Spleen (tissue), 11 donors: ENCODE measurements around the gene PACSIN1. TPM values are rescaled to one million over a fixed set of nuclear protein-coding genes. Genes with fewer than 3 reads are reported as not detected.
A peak's percentile ranks its signal among the peaks of the same experiment; 100 is the strongest.

ENCODE experiments used
- DNase-seq: peaks from one replicate; pipeline ENCODE4 v3.0.0-alpha.2; 2020
- H3K27ac ChIP-seq, 8 donors: fragments of 200-600 bp; sonication (generic) in 7 of 8; 1 replicate in 4 of 8; 2 replicates in 4 of 8; pipeline versions ENCODE4 v1.5.0 to v1.8.0; 2016 to 2021; ENCODE audit warnings: inconsistent platforms in 4 of 8, mild to moderate bottlenecking in 4 of 8, moderate library complexity in 1 of 8
- H3K27me3 ChIP-seq, 7 donors: fragments of 200-600 bp; sonication (generic) in 6 of 7; replicated peaks in 1 of 7; 1 replicate in 4 of 7; 2 replicates in 3 of 7; pipeline versions ENCODE4 v1.5.0 to v1.8.0; 2016 to 2021; ENCODE audit warnings: inconsistent platforms in 3 of 7, mild to moderate bottlenecking in 1 of 7
- H3K36me3 ChIP-seq, 6 donors: fragments of 200-600 bp; sonication (generic) in 5 of 6; 1 replicate in 4 of 6; 2 replicates in 2 of 6; pipeline versions ENCODE4 v1.5.0 to v1.8.0; 2016 to 2021; ENCODE audit warnings: inconsistent platforms in 2 of 6
- H3K4me1 ChIP-seq, 6 donors: fragments of 200-600 bp; sonication (generic) in 5 of 6; 1 replicate in 3 of 6; 2 replicates in 3 of 6; pipeline versions ENCODE4 v1.5.0 to v1.8.0; 2016 to 2021; ENCODE audit warnings: inconsistent platforms in 3 of 6
- H3K4me3 ChIP-seq, 8 donors: fragments of 200-600 bp; sonication (generic) in 7 of 8; 1 replicate in 4 of 8; 2 replicates in 4 of 8; pipeline versions ENCODE4 v1.5.0 to v1.8.0; 2016 to 2021; ENCODE audit warnings: inconsistent platforms in 4 of 8, mild to moderate bottlenecking in 4 of 8, moderate library complexity in 2 of 8
- H3K9me3 ChIP-seq, 8 donors: fragments of 200-600 bp; sonication (generic) in 7 of 8; 1 replicate in 4 of 8; 2 replicates in 4 of 8; pipeline versions ENCODE4 v1.5.0 to v1.8.0; 2016 to 2021; ENCODE audit warnings: inconsistent platforms in 4 of 8
- CTCF ChIP-seq, 11 experiments: fragments of 200-600 bp in 7 of 11; fragments of 450-650 bp in 4 of 11; sonication (generic) in 4 of 11; IDR thresholded peaks in 8 of 11; conservative IDR thresholded peaks in 3 of 11; 1 replicate in 7 of 11; 2 replicates in 4 of 11; pipeline versions ENCODE4 v1.4.0 to v1.8.0; 2016 to 2021; ENCODE audit warnings: antibody characterized with exemption in 11 of 11, inconsistent platforms in 4 of 11, mild to moderate bottlenecking in 1 of 11
- POLR2A ChIP-seq, 3 donors: fragments of 450-650 bp; IDR thresholded peaks; one replicate each; pipeline ENCODE4 v1.5.1; 2017; ENCODE audit warnings: antibody characterized with exemption in 3 of 3, mild to moderate bottlenecking in 1 of 3
- POLR2AphosphoS5 ChIP-seq, 3 donors: sonication (generic); formaldehyde crosslinking; IDR thresholded peaks; one replicate each; pipeline ENCODE4 v1.5.1; 2017; ENCODE audit warnings: antibody characterized with exemption in 3 of 3
- WGBS, 5 donors: extraction: QIAGEN DNeasy Blood & Tissue Kit in 3 of 5; methylation state at CpG; one replicate each; pipeline versions ENCODE4 v1.1.5 to v1.1.7; 2013 to 2018; 5-methylcytosine and 5-hydroxymethylcytosine counted together
- intact Hi-C: fragments of 100-400 bp; cut with DNase I; formaldehyde crosslinking; loops from one replicate; pipeline ENCODE4 v1.15.0; 2023; ENCODE audit warnings: low total_unique reads
- polyA plus RNA-seq, 3 donors: library from polyadenylated mRNA; stranded (reverse); fragments of 200-250 nt; gene quantifications; one replicate each; pipeline ENCODE4 v1.2.1, GENCODE V29; 2013
- total RNA-seq, 7 donors: library from RNA; depleted of rRNA in 3 of 7; stranded (reverse); fragments of >200 nt in 3 of 7; fragmentation: NEBNext Ultra II Directional in 4 of 7; extraction: Animal tissue kit (Norgen Biotek cat#: 25700) in 4 of 7; gene quantifications; one replicate each; pipeline versions ENCODE4 v1.1.0 to v1.2.1, GENCODE V29; 2016 to 2021
- donor health status: healthy with polysubstance abuse.
- donor health status: DM: no; HTN: no; CAD: no; lungs with moderate emphysema.
- donor health status: DM: no; HTN: no; CAD: no.
- donor health status: Bipolar disorder and iron deficiency.
- donor health status: healthy.
- donor health status: DM: no; HTN: no; CAD: no.
- donor health status: DM: yes; HTN: yes; CAD: no.

Gene PACSIN1
- total and polyA plus RNA-seq, 10 donors: 0.66 to 2.8 (median 1.3) TPM

- WGBS, 5 donors: 73 to 95% (median 79%) methylated on average over 29 of the region's 29 CpGs
- intact Hi-C loops: no loop called here
- Histone ChIP-seq H3K4me3 (peak overlapping the region in 3 of 8 donors; percentile 7 to 20 (median 15)), H3K27me3 (no peaks in the 10 kb centered on the region), H3K9me3 (no peaks in the 10 kb centered on the region), H3K27ac (peak overlapping the region in 4 of 8 donors; percentile 21 to 64 (median 40)), H3K4me1 (peaks cover 1 to 11% (median 8%) of the 10 kb centered on the region in 6 donors), H3K36me3 (no peaks in the 10 kb centered on the region)
- peak; percentile 84 for DNase-seq
- TF ChIP-seq POLR2A (IDR thresholded peaks at IDR 0.05): peak in 1 of 3 donors; percentile 14
- no peak for TF ChIP-seq CTCF (IDR thresholded peaks at IDR 0.05 in 8 of 11, conservative IDR thresholded peaks at IDR 0.05 in 3 of 11)
- peak in 2 of 3 donors; percentile 76 to 88 for TF ChIP-seq POLR2AphosphoS5 (IDR thresholded peaks at IDR 0.05)
Observed at GRCh38 chr6:34531580-34532201, 65.8 kb downstream of the PACSIN1 start.

- TF ChIP-seq CTCF (IDR thresholded peaks at IDR 0.05 in 8 of 11, conservative IDR thresholded peaks at IDR 0.05 in 3 of 11): no peak
- no peak for TF ChIP-seq POLR2AphosphoS5 (IDR thresholded peaks at IDR 0.05)
- no peak for TF ChIP-seq POLR2A (IDR thresholded peaks at IDR 0.05)
- Histone ChIP-seq H3K4me1 (peaks cover 0 to 8% (median 5%) of the 10 kb centered on the region in 6 donors), H3K27me3 (no peaks in the 10 kb centered on the region), H3K9me3 (no peaks in the 10 kb centered on the region), H3K36me3 (no peaks in the 10 kb centered on the region), H3K27ac (peak overlapping the region in 1 of 8 donors; percentile 8), H3K4me3 (peak overlapping the region in 2 of 8 donors; percentile 7 to 20)
- intact Hi-C loops: no loop called here
- 73 to 95% (median 86%) methylated on average over 15 of the region's 15 CpGs for WGBS, 5 donors
- no peak for DNase-seq
Observed at GRCh38 chr6:34532230-34532629, 66.4 kb downstream of the PACSIN1 start.

- H3K9me3 ChIP-seq: no peaks in the 10 kb centered on the region
- no peaks in the 10 kb centered on the region for H3K36me3 ChIP-seq
- H3K4me1 ChIP-seq: no peaks in the 10 kb centered on the region
- H3K4me3 ChIP-seq: no peak overlapping the region
- H3K27me3 ChIP-seq: no peaks in the 10 kb centered on the region
- intact Hi-C loops: no loop called here
- no peak overlapping the region for H3K27ac ChIP-seq
- no peak for DNase-seq
- no peak for TF ChIP-seq CTCF (IDR thresholded peaks at IDR 0.05 in 8 of 11, conservative IDR thresholded peaks at IDR 0.05 in 3 of 11)
- no peak for TF ChIP-seq POLR2AphosphoS5 (IDR thresholded peaks at IDR 0.05)
- no peak for TF ChIP-seq POLR2A (IDR thresholded peaks at IDR 0.05)
- 81 to 89% (median 88%) methylated on average over 6 of the region's 6 CpGs; no CpG with 5 or more reads in 1 of the 5 donors for WGBS, 5 donors
Observed at GRCh38 chr6:34534146-34534545, 68.3 kb downstream of the PACSIN1 start.

GRCh38 chr6:34534656-34535055 is 68.8 kb downstream of the PACSIN1 start:
- TF ChIP-seq CTCF (IDR thresholded peaks at IDR 0.05 in 8 of 11, conservative IDR thresholded peaks at IDR 0.05 in 3 of 11) (no peak), POLR2A (IDR thresholded peaks at IDR 0.05) (no peak), POLR2AphosphoS5 (IDR thresholded peaks at IDR 0.05) (no peak)
- intact Hi-C loops: no loop called here
- Histone ChIP-seq H3K27me3 (no peaks in the 10 kb centered on the region), H3K9me3 (no peaks in the 10 kb centered on the region), H3K4me3 (no peak overlapping the region), H3K36me3 (no peaks in the 10 kb centered on the region), H3K4me1 (no peaks in the 10 kb centered on the region), H3K27ac (no peak overlapping the region)
- 82 to 92% (median 87%) methylated on average over 9 to 16 of the region's 16 CpGs for WGBS, 5 donors
- no peak for DNase-seq
